ENCODE data around the gene USP48.

USP48 gene

DNA sequence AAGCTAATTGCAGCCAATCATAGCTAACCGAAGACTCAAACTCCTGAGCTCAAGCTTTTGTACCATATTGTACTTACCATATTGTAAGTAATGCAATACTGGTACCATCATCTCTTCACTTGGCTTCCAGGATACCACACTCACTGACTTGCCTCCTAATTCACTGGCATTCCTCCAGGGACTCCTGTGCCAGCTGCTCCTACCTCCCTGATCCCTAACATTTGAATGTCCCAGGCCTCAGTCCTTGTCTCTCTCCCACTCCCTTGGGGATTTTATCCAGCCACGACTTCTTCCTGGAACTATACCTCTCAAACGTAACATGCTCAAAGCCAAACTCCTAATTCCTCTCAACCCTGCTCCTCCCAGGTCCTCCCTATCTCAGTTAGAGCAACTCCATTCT lies 33.8 kb downstream of the USP48 start:
- no peak for DNase-seq (ENCODE audit: low spot score)

DNA sequence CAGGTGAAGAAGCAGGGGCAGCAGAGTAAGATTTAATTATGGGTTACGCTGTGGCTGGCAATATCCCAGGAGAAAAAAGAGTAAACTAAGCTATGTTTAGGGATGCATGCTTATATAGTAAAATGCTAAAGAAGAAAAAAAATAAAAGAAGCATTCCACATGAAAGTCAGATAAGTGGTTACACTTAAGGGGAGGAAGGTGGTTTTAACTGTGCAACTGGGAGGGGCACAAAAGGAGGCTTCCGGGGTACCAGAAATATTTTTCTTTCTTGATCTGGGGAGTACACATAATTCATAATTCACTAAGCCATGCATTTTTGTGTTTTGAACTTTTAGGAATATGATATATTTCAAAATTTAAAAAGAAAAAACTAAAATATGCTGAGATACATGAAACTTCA lies 39.5 kb downstream of the USP48 start:
- DNase-seq (ENCODE audit: low spot score): no peak

DNA sequence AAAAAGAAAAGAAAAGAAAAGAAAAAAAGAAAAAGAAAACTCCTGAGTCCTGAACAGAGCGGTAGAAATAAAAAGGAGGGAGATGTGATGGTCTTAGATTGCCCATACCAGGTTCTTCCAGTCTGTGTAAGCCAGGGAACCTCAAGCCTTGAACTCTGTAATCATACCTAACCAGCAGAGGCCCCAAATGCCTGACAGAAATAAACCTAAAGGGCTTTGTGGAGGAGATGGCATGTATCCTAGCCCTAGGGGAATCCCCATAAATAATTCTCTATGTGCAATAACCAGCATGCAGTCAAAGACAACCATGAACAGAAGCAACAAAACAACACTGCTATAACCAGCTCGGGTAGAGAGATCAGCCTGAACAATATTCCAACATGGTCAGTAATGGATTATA lies 40.4 kb downstream of the USP48 start:
- DNase-seq (ENCODE audit: low spot score): no peak

DNA sequence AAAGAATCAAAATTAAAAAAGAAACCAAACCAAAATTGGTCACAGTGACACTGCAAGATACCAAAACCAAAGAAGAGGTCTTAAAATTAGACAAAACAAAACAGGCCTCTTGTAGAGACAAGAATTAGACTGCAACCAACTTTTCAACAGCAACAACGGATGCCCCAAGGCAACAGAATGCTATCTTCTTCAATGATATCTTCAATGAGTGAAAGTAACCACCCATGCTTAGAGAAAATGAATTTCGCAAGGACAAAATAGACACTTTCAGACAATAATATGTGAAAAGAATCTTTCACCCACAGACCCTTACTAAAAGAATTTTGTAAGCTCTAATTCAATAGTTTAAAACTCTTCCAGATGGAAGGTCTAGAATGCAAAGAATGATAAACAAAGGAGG lies 41.7 kb downstream of the USP48 start:
- DNase-seq (ENCODE audit: low spot score): no peak

DNA sequence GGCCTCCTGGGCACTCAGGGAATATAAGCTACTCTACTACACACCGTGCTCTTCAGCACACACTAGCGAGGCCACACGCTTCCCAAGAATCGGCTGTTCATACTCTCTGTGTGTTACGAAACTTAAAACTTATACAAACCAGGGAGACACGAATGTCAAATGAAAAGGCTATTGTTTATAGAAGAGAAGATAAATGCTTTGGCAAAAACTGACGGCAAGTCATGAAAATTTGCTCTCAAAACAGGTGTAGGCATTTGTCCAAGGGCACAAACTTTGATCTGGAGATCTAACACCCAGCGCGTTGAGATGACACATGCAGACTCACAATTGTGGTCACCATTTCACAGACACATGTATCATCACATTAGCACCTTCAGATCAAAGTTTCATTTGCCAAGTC lies 46.1 kb downstream of the USP48 start:
- DNase-seq (ENCODE audit: low spot score): no peak

DNA sequence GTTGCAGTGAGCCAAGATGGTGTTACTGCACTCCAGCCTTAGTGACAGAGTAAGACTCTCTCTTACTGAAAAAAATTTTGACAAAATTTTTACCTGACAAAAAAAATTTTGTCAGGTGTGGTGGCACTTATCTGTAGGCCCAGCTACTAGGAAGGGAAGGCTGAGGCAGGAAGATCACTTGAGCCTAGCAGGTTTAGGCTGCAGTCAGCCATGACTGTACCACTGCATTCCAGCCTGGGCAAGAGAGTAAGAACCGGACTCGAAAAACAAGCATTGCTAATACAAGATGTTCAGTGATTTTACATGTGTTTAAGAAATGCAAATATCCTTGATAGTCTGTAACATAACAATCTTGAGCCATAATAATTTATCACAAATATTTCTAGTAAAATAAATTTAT lies 46.9 kb downstream of the USP48 start:
- DNase-seq (ENCODE audit: low spot score): no peak

DNA sequence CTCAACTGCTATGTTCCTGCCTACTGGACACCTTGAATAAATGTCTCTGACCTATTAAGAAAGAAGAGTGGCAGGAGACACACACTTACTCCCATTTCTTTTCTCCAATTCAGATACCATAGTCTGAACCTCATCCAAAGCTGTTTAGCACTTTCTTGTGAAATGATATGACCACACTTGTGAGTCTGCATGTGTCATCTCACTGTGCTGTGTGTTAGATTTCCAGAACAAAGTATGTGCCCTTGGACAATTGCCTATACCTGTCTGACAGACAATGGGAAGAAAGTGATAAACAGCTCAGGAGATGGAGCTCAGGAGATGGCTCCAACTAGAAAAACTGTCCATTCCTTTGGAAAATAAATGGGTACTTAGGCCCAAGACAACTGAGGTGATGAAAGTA lies 48.4 kb downstream of the USP48 start:
- no peak for DNase-seq (ENCODE audit: low spot score)

DNA sequence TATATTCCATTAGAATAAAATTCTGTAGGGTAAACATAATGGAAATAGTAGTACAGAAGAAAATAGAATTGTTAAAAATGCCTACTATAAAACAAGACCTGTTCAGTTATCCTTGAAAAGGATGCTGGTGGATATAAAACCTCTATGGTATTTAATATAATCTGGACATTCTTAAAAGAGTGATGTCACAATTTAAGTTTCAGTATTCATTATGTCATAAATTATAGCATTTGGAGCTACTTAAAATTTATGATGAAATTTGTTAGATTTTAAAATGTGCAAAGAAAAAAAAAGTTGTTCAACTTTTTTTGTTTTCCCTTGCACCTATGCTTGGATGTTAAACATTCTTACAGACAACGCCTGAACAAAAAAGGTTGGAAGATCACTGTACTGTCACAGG lies 50.3 kb downstream of the USP48 start:
- no peak for DNase-seq (ENCODE audit: low spot score)

DNA sequence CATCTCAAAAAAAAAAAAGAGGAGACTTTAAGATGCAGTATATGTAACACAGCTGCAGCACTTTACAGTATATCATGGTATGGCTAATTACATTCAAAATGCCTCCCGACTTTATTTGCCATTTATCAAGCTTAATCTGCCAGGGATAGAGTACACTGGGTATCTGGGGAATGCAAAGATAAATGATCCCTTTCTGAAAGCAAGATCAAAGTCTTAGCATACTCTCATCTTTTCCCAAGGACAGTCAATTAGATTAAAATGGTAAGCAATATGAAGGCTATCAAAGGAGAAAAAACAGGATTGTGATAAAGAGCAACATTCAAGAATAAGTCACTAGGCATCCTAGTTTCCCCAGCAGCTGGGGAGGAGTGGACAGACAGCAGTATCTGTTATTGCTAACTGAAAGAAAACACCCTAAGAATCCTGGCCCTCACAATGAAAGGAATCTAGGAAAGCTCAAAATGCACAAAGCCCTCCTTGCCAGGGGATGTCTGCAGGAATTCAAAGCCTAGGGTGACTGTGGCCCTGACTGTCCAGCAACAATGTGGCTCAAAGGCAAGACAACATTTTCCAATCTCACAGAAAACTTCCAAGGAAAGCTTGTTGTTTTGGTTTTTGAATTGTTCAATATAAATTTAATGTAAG lies 57.1 kb downstream of the USP48 start:
- no peak for DNase-seq (ENCODE audit: low spot score)

DNA sequence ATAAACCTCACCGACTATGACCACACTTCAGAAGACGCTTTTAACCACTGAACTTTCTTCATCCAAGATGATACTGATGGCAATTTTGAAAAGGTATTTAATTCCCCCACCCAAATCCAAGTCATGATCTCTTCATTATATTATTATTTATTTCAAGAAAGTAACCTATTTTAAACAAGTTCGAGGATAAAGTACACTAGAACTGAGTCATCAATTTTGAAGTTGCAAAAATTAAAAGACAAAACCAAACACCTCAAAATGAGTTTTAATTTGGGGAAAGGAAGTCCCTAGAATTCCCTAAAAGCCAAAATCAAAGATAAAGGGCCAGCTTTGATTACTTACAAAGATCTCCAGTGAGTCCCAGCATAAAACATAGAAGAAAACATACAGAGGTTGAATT lies 58.4 kb downstream of the USP48 start:
- DNase-seq (ENCODE audit: low spot score): no peak

DNA sequence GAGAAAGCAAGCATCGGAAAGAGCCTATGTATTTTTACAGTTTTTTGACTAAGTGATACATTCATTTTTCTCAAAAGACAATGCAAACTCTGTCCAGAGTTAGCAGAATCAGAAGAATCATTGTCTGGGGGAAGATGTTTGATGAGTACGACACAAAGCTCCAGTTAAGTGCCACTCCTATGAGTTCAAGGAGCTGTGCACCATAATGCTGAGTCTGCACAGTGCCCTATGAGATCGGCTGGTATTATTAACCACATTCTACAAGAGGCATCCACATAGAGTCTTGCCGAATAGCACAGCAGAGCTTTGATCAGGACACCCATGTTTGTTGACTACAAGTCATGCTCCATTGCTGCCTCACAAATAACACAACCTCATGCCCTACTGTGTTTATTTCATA lies 58.9 kb downstream of the USP48 start:
- DNase-seq (ENCODE audit: low spot score): no peak

DNA sequence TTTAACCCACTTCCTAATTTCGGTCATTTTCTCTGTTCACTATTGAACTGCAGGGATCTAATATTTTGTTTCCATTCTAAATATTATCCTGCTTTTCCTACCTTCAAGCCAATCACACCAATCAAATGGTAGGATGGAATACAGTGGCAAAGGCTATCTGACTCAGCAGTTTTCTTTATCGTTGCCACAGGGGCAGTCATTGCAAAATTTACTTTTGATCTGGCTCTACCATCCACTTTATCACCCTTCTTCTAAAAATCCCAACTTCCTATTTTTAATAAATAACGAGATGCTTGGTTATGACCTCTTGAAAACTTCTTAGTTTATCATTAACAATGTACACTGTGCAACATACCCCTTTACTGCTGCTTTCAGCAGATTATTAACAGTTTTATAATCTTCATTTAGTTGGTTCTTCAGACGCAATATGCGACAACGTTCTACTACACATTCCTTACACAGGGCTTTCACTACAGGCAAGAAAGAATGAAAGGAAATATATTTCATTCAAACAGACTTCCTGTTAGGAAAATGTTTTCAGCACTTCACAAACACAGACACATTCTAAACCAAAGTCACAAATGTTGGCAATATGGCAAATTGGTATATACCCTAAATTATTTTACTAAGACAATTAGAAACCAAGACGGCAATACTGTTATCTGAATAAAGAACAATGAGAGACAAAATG lies 61.5 kb downstream of the USP48 start:
- no peak for DNase-seq (ENCODE audit: low spot score)

DNA sequence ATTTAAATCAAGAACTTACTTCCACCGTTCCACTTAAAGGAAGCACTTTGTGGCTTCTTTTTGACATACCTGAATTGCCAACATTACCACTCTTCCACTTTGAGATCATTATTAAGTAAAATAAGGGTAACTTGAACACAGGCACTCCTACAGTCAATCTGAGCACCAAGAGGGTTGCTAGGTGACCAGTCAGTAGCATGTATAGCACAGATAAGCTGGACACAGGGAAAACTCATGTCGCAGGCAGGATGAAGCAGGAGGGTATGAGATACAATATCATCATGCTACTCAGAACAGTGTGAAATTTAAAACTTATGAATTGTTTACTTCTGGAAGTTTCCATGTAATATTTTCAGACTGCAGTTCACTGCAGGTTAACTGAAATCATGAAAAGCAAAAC lies 66.8 kb downstream of the USP48 start:
- DNase-seq (ENCODE audit: low spot score): no peak

DNA sequence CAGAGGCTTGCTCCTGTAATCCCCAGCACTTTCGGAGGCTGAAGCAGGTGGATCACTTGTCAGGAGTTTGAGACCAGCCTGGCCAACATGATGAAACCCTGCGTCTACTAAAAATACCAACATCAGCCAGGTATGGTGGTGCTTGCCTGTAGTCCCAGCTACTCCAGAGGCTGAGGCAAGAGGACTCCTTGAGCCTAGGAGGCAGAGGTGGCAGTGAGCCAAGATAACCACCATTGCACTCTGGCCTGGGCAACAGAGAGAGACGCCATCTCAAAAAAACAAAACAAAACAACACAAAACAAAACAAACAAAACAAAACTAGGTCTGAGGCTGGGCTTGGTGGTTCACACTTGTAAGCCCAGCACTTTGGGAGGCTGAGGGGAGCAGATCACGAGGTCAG lies 75.1 kb downstream of the USP48 start:
- DNase-seq (ENCODE audit: low spot score): no peak

DNA sequence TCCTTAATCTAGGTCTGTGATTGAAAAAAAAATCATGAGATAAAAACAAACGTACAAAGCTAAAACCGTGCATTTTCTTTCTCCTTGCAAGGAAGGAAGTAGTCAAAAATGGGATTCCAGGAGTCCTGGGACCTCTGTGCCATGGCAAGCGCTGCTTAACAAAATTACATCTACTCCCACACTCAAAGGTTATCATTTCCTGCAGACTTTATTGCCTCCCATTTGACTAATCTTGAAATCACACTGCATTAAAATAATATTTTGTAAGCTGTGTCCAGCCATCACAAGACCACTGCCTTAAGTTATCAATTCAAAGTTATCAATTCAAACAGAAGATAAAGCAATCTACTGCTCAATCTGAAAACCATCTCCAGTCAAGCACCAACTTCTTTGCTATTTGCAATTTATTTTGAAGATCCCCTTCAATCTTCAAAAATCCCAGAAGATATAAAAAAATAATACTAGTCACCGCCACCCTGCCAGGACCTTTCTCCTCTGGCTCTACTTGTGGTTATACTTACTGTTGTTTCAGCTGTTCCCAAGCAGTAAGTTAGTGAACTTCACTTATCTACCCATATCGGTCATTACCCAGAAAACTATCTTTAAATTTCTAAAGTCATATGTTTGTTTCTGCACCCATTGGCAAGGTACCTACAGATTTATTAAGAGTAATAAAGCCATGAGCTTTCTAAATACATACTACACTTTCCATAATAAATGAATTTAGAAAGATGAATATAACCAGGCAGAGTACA lies 75.7 kb downstream of the USP48 start:
- no peak for DNase-seq (ENCODE audit: low spot score)

DNA sequence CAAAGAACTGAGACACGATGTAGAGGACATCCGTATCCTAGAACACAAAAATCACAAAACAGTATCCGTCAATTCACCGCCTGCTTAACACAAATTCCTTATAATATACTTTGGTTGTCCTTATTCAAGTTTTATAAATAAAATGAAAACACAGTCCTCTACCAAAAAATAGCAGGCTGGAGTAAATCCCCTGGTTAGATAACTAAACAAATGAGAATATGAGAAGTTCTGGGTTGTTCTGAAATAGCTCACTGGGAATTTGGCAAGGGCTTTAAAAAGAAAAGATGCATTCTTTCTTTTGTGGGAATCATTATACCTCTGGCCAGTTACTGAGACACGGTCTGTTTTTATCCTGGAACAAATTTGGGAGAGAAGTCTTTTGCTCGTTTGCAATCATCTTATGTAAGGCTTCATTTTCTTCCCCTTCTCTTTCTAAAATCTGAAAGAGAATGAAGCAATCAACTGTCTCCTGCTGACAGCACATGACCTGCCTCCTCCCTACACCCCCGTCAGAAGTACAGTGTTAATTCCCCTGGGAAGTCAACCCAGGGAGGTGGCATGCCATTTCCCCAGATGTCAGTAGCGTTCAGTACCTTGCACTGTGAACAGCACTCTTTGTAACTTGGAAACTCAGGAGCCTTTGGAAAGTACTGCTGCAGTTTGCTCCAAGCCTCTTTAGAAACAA lies 76.7 kb downstream of the USP48 start:
- no peak for DNase-seq (ENCODE audit: low spot score)

DNA sequence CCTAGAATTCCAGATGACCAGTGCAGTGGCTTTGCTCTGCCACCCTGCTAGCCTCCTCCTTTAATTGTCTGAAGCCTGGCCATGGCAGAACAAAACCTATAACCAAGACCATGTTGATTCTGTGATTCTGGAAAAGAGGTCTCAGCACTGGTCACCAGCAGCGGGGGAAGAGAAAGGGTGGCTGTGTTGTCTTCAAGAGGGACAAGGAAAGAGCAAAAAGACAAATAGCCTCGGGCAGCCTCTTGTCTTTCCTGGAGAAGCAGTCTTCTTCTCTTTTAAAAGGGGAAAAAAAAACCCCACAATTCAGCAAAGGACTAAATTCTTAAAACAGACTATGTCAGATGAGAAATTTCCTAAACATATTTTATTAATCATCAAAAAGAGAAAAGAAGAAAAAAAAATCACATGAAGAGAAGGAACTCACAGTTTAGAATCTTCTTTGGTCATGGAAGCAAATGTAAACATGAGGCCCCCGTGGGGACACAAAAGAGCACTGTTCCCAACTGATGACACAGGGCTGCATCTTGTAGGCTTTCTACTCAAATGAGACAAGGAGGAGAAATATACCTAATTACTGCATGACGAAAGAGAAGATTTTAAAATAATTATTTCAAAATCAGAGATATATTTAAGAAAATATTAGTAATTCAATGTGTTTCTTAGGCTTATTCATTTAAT lies 77.5 kb downstream of the USP48 start:
- no peak for DNase-seq (ENCODE audit: low spot score)

DNA sequence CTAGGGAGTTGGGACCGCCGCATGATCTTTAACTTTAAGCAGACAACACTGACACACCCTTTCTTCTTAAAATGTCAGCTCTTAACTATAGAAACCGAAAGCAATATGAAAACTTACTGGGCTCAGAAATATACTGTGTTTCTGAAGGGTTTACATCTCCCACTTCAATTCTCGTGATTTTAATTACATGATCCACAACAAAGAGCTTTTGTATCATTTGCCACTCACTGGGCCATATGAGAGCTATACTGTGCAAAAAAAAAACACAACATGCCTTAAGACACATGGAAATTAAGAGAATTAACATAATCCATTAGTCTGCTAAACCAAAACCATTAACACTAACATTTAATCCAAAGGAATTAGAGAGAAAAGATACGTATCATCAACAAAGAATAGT lies 78.8 kb downstream of the USP48 start:
- no peak for DNase-seq (ENCODE audit: low spot score)

DNA sequence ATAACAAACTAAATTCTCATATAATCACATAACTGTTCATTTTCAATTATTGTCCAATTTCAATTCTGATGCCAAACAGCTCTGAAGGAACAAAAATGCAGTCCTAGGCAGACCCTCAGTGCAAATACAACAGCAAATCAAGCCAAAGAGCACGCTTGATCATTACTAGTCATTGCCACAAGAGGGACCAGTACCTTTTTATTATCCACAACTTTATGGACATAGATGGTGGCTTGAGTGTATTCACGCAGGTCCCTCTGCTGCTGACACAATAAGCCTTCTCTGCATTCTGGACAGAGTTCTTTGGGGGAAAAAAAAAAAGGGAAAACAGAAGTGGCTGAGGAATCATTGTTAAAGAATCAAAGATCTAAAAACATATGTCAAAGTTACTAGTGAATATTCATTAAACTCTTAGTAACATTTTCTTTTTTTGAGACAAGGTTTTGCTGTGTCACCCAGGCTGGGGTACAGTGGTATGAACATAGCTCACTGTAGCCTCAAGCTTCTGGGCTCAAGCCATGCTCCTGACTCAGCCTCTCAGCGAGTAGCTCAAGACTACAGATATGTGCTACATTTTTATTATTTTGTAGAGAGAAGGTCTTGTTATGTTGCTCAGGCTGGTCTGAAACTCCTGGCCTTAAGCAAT lies 79.5 kb downstream of the USP48 start:
- DNase-seq (ENCODE audit: low spot score): peak; percentile 13

DNA sequence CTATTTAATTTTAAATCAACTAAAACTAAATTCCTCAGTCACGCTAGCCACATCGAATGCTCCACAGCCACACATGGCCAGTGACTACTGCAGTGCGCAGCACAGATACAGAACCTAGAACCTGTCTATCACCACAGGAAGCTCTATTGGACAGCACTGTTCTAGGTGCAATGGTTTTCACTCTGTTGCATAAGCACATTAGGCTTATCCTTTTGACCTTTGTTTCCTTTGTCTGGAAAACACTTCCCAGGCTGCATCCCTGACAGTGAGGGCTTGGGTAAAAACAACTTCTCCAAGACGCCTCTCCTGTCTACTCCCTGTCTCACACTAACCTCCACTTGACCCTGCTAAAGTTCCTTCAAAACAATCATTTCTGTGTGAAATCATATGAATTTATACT lies 80.2 kb downstream of the USP48 start:
- DNase-seq (ENCODE audit: low spot score): no peak

DNA sequence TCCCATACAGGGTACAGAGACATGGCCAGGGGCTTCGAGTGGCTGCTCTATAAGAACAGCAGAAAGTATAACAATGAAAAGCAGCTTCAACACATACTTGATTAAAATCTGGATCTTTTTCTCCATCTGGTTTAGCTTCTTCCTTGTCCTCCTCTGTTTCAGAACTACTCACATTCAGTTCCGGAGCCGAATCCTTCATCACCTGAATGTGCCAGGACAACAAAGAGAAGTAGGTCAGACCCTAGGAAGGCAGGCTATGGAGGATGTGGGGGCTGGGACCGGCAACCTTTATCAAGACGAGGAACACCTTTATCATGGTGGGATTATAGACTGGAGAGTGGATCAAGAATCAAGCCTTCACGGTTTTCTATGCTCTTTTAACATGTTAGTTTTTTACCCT lies 81.5 kb downstream of the USP48 start:
- DNase-seq (ENCODE audit: low spot score): no peak

DNA sequence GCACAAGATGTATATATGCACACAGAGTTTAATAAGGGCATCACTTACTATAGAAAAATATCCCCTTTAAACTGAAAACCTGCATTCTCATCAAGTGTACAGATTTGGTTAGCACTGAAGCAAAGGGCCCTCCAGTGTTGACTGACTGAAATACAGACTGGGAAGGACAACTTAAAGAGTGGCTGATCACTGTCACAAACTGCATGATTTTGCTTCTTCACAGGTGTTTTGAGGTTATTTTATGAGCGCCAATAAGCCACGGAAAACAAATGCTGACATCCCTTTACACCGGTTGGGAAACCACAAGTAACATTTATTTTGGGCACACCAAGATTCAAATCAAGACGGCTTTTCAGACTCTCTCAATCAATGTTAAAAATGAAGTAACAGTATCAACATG lies 82.9 kb downstream of the USP48 start:
- no peak for DNase-seq (ENCODE audit: low spot score)

Measured in HuH-7.5 (cell line).